ENCODE measurements around the gene PTPRM.

DNA sequence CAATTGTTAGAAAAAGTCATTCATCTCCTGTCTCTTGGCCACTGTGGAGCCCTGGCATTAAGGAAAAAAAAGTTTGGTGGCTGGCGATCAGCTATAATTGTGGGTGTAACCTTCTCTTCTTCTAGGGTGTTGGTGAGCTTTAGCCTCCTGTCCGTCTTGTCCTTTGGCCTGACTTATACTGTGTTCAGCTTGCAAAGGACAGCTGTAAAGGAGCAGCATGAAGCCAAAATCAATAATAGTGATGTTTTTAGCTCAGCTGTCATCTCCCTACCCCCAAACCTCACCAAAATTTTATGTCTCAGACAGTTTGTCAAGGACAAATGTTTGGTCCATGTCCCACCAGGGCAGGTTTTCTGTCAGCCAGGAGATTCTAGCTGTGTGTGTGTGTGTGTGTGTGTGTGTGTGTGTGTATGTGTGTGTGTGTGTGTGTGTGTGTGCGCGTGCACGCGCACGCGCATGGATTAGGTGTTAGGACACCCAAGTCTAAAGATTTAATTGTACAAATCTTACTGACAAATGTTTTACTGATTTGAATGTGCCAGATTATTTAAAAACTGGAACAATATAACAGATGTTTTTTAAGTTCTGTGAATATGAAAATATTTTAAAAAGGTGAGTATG is 109.2 kb downstream of the PTPRM start:
- TF ChIP-seq, protein P1, sequence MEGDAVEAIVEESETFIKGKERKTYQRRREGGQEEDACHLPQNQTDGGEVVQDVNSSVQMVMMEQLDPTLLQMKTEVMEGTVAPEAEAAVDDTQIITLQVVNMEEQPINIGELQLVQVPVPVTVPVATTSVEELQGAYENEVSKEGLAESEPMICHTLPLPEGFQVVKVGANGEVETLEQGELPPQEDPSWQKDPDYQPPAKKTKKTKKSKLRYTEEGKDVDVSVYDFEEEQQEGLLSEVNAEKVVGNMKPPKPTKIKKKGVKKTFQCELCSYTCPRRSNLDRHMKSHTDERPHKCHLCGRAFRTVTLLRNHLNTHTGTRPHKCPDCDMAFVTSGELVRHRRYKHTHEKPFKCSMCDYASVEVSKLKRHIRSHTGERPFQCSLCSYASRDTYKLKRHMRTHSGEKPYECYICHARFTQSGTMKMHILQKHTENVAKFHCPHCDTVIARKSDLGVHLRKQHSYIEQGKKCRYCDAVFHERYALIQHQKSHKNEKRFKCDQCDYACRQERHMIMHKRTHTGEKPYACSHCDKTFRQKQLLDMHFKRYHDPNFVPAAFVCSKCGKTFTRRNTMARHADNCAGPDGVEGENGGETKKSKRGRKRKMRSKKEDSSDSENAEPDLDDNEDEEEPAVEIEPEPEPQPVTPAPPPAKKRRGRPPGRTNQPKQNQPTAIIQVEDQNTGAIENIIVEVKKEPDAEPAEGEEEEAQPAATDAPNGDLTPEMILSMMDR (IDR thresholded peaks at IDR 0.05): no peak
- TF ChIP-seq, protein P2, sequence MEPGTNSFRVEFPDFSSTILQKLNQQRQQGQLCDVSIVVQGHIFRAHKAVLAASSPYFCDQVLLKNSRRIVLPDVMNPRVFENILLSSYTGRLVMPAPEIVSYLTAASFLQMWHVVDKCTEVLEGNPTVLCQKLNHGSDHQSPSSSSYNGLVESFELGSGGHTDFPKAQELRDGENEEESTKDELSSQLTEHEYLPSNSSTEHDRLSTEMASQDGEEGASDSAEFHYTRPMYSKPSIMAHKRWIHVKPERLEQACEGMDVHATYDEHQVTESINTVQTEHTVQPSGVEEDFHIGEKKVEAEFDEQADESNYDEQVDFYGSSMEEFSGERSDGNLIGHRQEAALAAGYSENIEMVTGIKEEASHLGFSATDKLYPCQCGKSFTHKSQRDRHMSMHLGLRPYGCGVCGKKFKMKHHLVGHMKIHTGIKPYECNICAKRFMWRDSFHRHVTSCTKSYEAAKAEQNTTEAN (CRISPR knock-in tag; IDR thresholded peaks at IDR 0.05): no peak
- TF ChIP-seq, protein P3, sequence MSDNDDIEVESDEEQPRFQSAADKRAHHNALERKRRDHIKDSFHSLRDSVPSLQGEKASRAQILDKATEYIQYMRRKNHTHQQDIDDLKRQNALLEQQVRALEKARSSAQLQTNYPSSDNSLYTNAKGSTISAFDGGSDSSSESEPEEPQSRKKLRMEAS (CRISPR knock-in tag; IDR thresholded peaks at IDR 0.05): no peak
- TF ChIP-seq SP1 (CRISPR knock-in tag; conservative IDR thresholded peaks at IDR 0.05) (no peak), FOXJ3 (CRISPR knock-in tag; IDR thresholded peaks at IDR 0.05; ENCODE audit: borderline replicate concordance) (no peak), NR2C2 (CRISPR knock-in tag; IDR thresholded peaks at IDR 0.05) (no peak)
- TF ChIP-seq, protein P4, sequence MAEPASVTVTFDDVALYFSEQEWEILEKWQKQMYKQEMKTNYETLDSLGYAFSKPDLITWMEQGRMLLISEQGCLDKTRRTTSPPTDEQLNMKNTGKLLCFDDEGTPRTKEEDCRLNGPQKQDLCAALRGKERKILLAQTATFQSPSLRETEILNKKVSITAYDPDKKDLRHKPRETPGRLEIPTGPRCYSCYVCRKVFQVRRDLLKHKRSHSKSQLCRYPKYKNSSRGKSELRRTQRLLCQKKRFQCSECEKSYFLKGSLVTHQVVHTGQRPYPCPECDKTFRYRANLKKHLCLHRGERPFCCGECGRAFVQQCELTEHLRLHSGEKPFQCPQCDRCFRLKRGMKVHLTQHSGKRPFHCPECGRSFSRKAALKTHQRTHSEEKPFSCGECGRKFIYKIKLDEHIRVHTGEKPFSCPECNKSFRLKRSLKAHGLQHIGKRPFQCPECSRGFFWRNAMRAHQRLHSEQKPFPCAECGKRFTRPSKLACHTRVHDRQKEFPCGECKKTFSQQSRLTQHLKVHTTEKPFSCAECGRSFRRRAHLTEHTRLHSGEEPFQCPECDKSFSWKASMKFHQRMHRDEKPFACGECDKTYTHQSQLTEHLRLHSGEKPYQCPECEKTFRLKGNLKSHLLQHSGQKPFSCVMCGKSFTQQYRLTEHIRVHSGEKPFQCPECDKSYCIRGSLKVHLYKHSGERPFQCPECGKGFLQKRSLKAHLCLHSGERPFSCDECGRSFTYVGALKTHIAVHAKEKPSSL (CRISPR knock-in tag; conservative IDR thresholded peaks at IDR 0.05): no peak
